ENCODE measurements around the gene SKIC3. TPM values are rescaled to one million over a fixed set of nuclear protein-coding genes. Genes with fewer than 3 reads are reported as not detected.

SKIC3 gene
- polyA plus RNA-seq (2011; rRNA removed) (31.6 and 66.3 TPM in 2 replicates), polyA minus RNA-seq (2011; rRNA and poly(A)+ RNA removed) (39.0 and 39.7 TPM in 2 replicates)

DNA sequence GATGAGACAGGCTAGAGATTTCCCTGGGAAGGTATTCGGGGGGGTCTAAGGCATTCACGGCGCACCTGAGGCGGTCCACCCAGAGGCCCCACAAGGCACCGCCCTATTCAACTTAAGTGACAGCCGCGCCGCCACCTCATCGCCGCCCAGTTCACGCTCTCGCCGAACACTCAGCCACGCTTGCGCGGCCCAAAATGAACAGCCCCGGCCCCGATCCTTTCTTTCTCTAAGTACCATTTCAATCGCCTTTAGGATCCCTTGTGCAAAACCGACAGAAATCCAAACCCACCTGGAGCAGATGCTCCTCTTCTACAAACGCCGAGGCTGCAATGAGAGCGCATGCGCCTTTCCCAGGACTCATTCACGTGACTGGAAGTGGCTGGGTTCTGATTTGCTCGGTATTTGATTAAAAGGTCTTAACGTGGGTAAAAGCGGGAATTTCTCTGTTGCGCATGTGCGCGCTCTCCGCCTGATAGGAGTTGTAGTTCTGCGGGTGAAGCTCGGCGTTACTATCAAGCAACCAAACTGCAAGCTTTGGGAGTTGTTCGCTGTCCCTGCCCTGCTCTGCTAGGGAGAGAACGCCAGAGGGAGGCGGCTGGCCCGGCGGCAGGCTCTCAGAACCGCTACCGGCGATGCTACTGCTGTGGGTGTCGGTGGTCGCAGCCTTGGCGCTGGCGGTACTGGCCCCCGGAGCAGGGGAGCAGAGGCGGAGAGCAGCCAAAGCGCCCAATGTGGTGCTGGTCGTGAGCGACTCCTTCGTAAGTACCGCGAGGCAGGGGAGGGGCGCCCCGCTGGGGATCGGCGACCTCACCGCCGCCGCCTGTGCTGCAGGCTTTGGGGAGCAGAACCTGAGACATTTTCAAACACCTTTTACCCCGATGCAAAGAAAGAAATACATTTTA is at the start of gene SKIC3, which contains the start of gene ARSK:
Gene SKIC3, minus strand, starts transcription at position 331 of the 902 bp plus-strand sequence. CDS start 7,827 bp downstream, outside the sequence.
Gene ARSK, plus strand, starts transcription at position 455 of the 902 bp plus-strand sequence. Its CDS starts 178 bp downstream, at position 633.
- TF ChIP-seq, protein P1, sequence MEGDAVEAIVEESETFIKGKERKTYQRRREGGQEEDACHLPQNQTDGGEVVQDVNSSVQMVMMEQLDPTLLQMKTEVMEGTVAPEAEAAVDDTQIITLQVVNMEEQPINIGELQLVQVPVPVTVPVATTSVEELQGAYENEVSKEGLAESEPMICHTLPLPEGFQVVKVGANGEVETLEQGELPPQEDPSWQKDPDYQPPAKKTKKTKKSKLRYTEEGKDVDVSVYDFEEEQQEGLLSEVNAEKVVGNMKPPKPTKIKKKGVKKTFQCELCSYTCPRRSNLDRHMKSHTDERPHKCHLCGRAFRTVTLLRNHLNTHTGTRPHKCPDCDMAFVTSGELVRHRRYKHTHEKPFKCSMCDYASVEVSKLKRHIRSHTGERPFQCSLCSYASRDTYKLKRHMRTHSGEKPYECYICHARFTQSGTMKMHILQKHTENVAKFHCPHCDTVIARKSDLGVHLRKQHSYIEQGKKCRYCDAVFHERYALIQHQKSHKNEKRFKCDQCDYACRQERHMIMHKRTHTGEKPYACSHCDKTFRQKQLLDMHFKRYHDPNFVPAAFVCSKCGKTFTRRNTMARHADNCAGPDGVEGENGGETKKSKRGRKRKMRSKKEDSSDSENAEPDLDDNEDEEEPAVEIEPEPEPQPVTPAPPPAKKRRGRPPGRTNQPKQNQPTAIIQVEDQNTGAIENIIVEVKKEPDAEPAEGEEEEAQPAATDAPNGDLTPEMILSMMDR (IDR thresholded peaks at IDR 0.05; ENCODE audit: insufficient read depth, low read depth, low read length): peak; percentile 71
- ChIA-PET CTCF (interaction anchor here (0.8 to 2.1 kb wide), 6 partner anchors 10 to 389 kb away, joined by 3 to 5 read pairs (median 4); no protein-coding TSS in a partner anchor), POLR2A (interaction anchor here (0.5 to 0.7 kb wide), 4 partner anchors 92 to 302 kb away, joined by 3 to 5 read pairs (median 4); partner anchors contain the start of gene RHOBTB3)
- Histone ChIP-seq H3K27me3 (ENCODE audit: control insufficient read depth, insufficient read depth, low read length) (no peaks in the 10 kb centered on the region), H3K4me3 (ENCODE audit: low read depth, low read length) (peak within 1 kb of the TSS; percentile 73), H3K36me3 (ENCODE audit: control insufficient read depth, insufficient read depth, low read length) (no peaks in the 10 kb centered on the region)
- peak; percentile 98 for DNase-seq (ENCODE audit: low read depth)

DNA sequence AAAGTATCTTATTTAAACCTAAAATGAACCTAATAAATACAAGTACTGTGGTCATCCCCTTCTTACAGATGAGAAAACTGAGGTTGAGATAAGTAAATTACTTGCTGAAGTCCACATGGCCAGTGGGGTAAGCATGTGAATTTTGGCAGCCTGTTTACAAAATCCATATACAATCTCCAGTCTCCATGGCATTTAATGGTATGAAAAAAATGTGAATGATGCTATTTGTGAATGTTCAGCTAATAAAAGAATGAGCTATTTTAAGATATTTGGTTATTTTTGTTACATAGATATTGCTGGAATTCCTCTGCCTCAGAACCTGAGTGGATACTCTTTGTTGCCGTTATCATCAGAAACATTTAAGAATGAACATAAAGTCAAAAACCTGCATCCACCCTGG is 45.8 kb upstream of the SKIC3 start:
- POLR2A ChIA-PET: no interaction called here
- Histone ChIP-seq H3K4me3 (ENCODE audit: low read depth, low read length) (no peak overlapping the region), H3K27me3 (ENCODE audit: control insufficient read depth, insufficient read depth, low read length) (no peaks in the 10 kb centered on the region), H3K36me3 (ENCODE audit: control insufficient read depth, insufficient read depth, low read length) (no peaks in the 10 kb centered on the region)
- DNase-seq (ENCODE audit: low read depth): peak; percentile 65
- CTCF ChIA-PET: no interaction called here
- TF ChIP-seq, protein P1 (IDR thresholded peaks at IDR 0.05; ENCODE audit: insufficient read depth, low read depth, low read length): no peak

- Histone ChIP-seq H3K27me3 (ENCODE audit: control insufficient read depth, insufficient read depth, low read length) (no peaks in the 10 kb centered on the region), H3K4me3 (ENCODE audit: low read depth, low read length) (no peak overlapping the region), H3K36me3 (ENCODE audit: control insufficient read depth, insufficient read depth, low read length) (no peaks in the 10 kb centered on the region)
- ChIA-PET POLR2A (no interaction called here), CTCF (no interaction called here)
- TF ChIP-seq, protein P1 (IDR thresholded peaks at IDR 0.05; ENCODE audit: insufficient read depth, low read depth, low read length): no peak
- DNase-seq (ENCODE audit: low read depth): no peak
Measured at GRCh38 chr5:95599252-95599651, 44.5 kb upstream of the SKIC3 start.

DNA sequence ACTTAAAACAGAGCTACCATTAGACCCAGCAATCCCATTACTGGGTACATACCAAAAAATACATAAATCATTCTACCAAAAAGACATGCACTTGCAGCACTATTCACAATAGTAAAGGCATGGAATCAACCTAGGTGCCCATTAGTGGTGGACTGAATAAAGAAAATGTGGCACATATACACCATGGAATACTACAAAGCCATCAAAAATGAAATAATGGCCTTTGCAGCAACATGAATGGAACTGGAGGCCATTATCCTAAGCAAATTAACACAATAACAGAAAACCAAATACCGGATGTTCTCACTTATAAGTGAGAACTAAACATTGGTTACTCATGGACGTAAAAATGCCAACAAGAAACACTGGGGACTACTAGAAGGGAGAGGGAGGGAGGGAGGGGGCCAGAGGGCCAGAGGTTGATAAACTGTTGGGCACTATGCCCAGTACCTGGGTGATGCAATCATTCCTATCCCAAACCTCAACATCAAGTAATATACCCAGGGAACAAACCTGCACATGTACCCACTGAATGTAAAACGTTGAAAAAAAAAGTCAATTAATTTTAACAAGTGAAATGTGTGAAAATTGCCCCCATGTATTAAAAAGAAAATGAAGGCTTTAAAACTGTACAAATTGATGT is 40.6 kb upstream of the SKIC3 start:
- no peaks in the 10 kb centered on the region for H3K27me3 ChIP-seq (ENCODE audit: control insufficient read depth, insufficient read depth, low read length)
- ChIA-PET CTCF (no interaction called here), POLR2A (no interaction called here)

More for the DNA sequence above, 40.6 kb upstream of the SKIC3 start:
- Histone ChIP-seq H3K36me3 (ENCODE audit: control insufficient read depth, insufficient read depth, low read length) (no peaks in the 10 kb centered on the region), H3K4me3 (ENCODE audit: low read depth, low read length) (no peak overlapping the region)
- no peak for DNase-seq (ENCODE audit: low read depth)
- TF ChIP-seq, protein P1 (IDR thresholded peaks at IDR 0.05; ENCODE audit: insufficient read depth, low read depth, low read length): no peak
